Effector memory CD4-positive, alpha-beta T cell (primary cell): Measurements from ENCODE around the gene PANX2.
"Not testable (repeated sequence)": the region's sequence is repeated elsewhere in the genome, so short reads cannot be mapped to it uniquely, and the experiment has no call there.

Experiments used
- DNase-seq, 3 donors: peaks; one replicate each; pipeline ENCODE4 v3.0.0-alpha.2; 2020
- H3K27ac ChIP-seq: 2 replicates; pipeline ENCODE4 v1.7.0; 2013; ENCODE audit warnings: mild to moderate bottlenecking, low read length, moderate library complexity; ENCODE audit not compliant: insufficient read depth, poor library complexity, severe bottlenecking
- H3K27me3 ChIP-seq: replicated peaks from 2 replicates; pipeline ENCODE4 v1.7.0; 2013; ENCODE audit warnings: mild to moderate bottlenecking, low read length; ENCODE audit not compliant: insufficient read depth, control insufficient read depth, poor library complexity, severe bottlenecking
- H3K36me3 ChIP-seq: 2 replicates; pipeline ENCODE4 v1.7.0; 2013; ENCODE audit warnings: mild to moderate bottlenecking, low read length, moderate library complexity; ENCODE audit not compliant: control insufficient read depth, insufficient read depth
- H3K4me1 ChIP-seq: 2 replicates; pipeline ENCODE4 v1.7.0; 2013; ENCODE audit warnings: low read length, mild to moderate bottlenecking; ENCODE audit not compliant: control insufficient read depth, insufficient read depth, poor library complexity, severe bottlenecking
- H3K4me3 ChIP-seq: 2 replicates; pipeline ENCODE4 v1.7.0; 2013; ENCODE audit warnings: low read length, low read depth, mild to moderate bottlenecking; ENCODE audit not compliant: insufficient read depth, poor library complexity, severe bottlenecking
- H3K9me3 ChIP-seq: 2 replicates; pipeline ENCODE4 v1.7.0; 2013; ENCODE audit warnings: mild to moderate bottlenecking, low read length, moderate library complexity; ENCODE audit not compliant: control insufficient read depth

The PANX2 gene

GRCh38 chr22:50147258-50148165 lies 23.0 kb upstream of the PANX2 start:
- H3K27ac ChIP-seq, DNase-seq, H3K27me3 ChIP-seq, H3K36me3 ChIP-seq, H3K4me1 ChIP-seq, H3K9me3 ChIP-seq, H3K4me3 ChIP-seq: not testable (repeated sequence)

GRCh38 chr22:50148166-50148500 lies 22.4 kb upstream of the PANX2 start:
- H3K9me3 ChIP-seq: no peaks in the 10 kb centered on the region
- H3K36me3 ChIP-seq: no peaks in the 10 kb centered on the region
- no peaks in the 10 kb centered on the region for H3K4me1 ChIP-seq
- no peaks in the 10 kb centered on the region for H3K27me3 ChIP-seq
- no peak overlapping the region for H3K27ac ChIP-seq
- no peak overlapping the region for H3K4me3 ChIP-seq
- no peak for DNase-seq

GRCh38 chr22:50148991-50149721 lies 21.4 kb upstream of the PANX2 start:
- Histone ChIP-seq H3K36me3 (no peaks in the 10 kb centered on the region), H3K4me1 (no peaks in the 10 kb centered on the region), H3K27me3 (no peaks in the 10 kb centered on the region), H3K9me3 (no peaks in the 10 kb centered on the region), H3K27ac (no peak overlapping the region), H3K4me3 (no peak overlapping the region)
- peak; percentile 45 to 58 (median 50) for DNase-seq

GRCh38 chr22:50150161-50151129 lies 20.1 kb upstream of the PANX2 start:
- Histone ChIP-seq H3K4me3 (no peak overlapping the region), H3K36me3 (no peaks in the 10 kb centered on the region), H3K4me1 (no peaks in the 10 kb centered on the region), H3K27me3 (no peaks in the 10 kb centered on the region), H3K9me3 (no peaks in the 10 kb centered on the region), H3K27ac (no peak overlapping the region)
- DNase-seq: no peak

GRCh38 chr22:50151571-50152537 lies 18.7 kb upstream of the PANX2 start:
- no peaks in the 10 kb centered on the region for H3K36me3 ChIP-seq
- no peaks in the 10 kb centered on the region for H3K9me3 ChIP-seq
- no peak for DNase-seq
- no peaks in the 10 kb centered on the region for H3K27me3 ChIP-seq
- no peak overlapping the region for H3K4me3 ChIP-seq
- H3K27ac ChIP-seq: no peak overlapping the region
- no peaks in the 10 kb centered on the region for H3K4me1 ChIP-seq

GRCh38 chr22:50153056-50153755 lies 17.3 kb upstream of the PANX2 start:
- H3K27me3 ChIP-seq: no peaks in the 10 kb centered on the region
- no peak for DNase-seq
- H3K9me3 ChIP-seq: no peaks in the 10 kb centered on the region
- no peak overlapping the region for H3K4me3 ChIP-seq
- H3K27ac ChIP-seq: no peak overlapping the region
- H3K4me1 ChIP-seq: no peaks in the 10 kb centered on the region
- H3K36me3 ChIP-seq: no peaks in the 10 kb centered on the region

GRCh38 chr22:50153756-50154140 lies 16.8 kb upstream of the PANX2 start:
- H3K4me3 ChIP-seq: no peak overlapping the region
- H3K27ac ChIP-seq: no peak overlapping the region
- H3K36me3 ChIP-seq: no peaks in the 10 kb centered on the region
- H3K27me3 ChIP-seq: no peaks in the 10 kb centered on the region
- no peak for DNase-seq
- no peaks in the 10 kb centered on the region for H3K9me3 ChIP-seq
- no peaks in the 10 kb centered on the region for H3K4me1 ChIP-seq

GRCh38 chr22:50157709-50158375 lies 12.7 kb upstream of the PANX2 start:
- H3K27me3 ChIP-seq: no peaks in the 10 kb centered on the region
- no peak overlapping the region for H3K27ac ChIP-seq
- H3K4me3 ChIP-seq: no peak overlapping the region
- no peaks in the 10 kb centered on the region for H3K36me3 ChIP-seq
- no peak for DNase-seq
- no peaks in the 10 kb centered on the region for H3K9me3 ChIP-seq
- H3K4me1 ChIP-seq: no peaks in the 10 kb centered on the region
